ENCODE measurements around the gene ILRUN. TPM values are rescaled to one million over a fixed set of nuclear protein-coding genes. Genes with fewer than 3 reads are reported as not detected.
"Not testable (repeated sequence)": the region's sequence is repeated elsewhere in the genome, so short reads cannot be mapped to it uniquely, and the experiment has no call there.

ILRUN gene
- total and polyA plus RNA-seq, 2 donors (not counting 1 experiment from before 2014, with no cell fraction given), result 30.1 to 71.3 TPM

DNA sequence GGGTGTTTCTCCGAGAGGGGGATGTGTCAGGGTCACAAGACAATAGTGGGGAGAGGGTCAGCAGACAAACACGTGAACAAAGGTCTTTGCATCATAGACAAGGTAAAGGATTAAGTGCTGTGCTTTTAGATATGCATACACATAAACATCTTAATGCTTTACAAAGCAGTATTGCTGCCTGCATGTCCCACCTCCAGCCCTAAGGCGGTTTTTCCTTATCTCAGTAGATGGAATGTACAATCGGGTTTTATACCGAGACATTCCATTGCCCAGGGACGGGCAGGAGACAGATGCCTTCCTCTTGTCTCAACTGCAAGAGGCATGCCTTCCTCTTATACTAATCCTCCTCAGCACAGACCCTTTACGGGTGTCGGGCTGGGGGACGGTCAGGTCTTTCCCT, 23.1 kb upstream of the ILRUN start:
- H3K9me3 Mint-ChIP-seq (ENCODE audit: insufficient read depth); H3K4me1 Mint-ChIP-seq; H3K27ac ChIP-seq (ENCODE audit: low read length in 2 of 2); H3K4me3 Mint-ChIP-seq; H3K36me3 ChIP-seq (replicated peaks in 1 of 2; ENCODE audit: control extremely low read depth in 1 of 2, control insufficient read depth in 1 of 2, extremely low read depth in 1 of 2, insufficient read depth in 2 of 2, low read length in 1 of 2); H3K27me3 ChIP-seq (replicated peaks in 1 of 4; ENCODE audit: control extremely low read depth in 1 of 4, control insufficient read depth in 3 of 4, insufficient read depth in 4 of 4, low read length in 3 of 4); H3K27ac Mint-ChIP-seq; H3K9me3 ChIP-seq (ENCODE audit: control extremely low read depth in 1 of 3, control insufficient read depth in 2 of 3, insufficient read depth in 1 of 3, low read length in 2 of 3); intact Hi-C loops (cut with micrococcal nuclease); H3K4me2 ChIP-seq (replicated peaks; ENCODE audit: low read depth, low read length, poor library complexity, severe bottlenecking); ATAC-seq (ENCODE audit: low read depth); H3K9ac ChIP-seq (ENCODE audit: low read length); H3K4me3 ChIP-seq (ENCODE audit: control extremely low read depth in 1 of 5, extremely low read depth in 1 of 5, insufficient read depth in 1 of 5, low read depth in 2 of 5, low read length in 4 of 5); H2AFZ ChIP-seq (ENCODE audit: insufficient read depth, low read depth, low read length, poor library complexity, severe bottlenecking); DNase-seq; H3K27me3 Mint-ChIP-seq; CTCF ChIA-PET; H4K20me1 ChIP-seq (ENCODE audit: control insufficient read depth, insufficient read depth, low read length, poor library complexity, severe bottlenecking); H3K79me2 ChIP-seq (ENCODE audit: control insufficient read depth, insufficient read depth, low read length); H3K4me1 ChIP-seq (ENCODE audit: control insufficient read depth in 2 of 2, insufficient read depth in 2 of 2, low read length in 2 of 2); POLR2A ChIA-PET: not testable (repeated sequence)
- no CpG with 5 or more reads among the region's 9 CpGs for WGBS (ENCODE audit: insufficient coverage)

- Histone ChIP-seq H3K79me2 (ENCODE audit: control insufficient read depth, insufficient read depth, low read length) (no peaks in the 10 kb centered on the region), H3K36me3 (replicated peaks in 1 of 2; ENCODE audit: control extremely low read depth in 1 of 2, control insufficient read depth in 1 of 2, extremely low read depth in 1 of 2, insufficient read depth in 2 of 2, low read length in 1 of 2) (no peaks in the 10 kb centered on the region), H3K9ac (ENCODE audit: low read length) (no peak overlapping the region), H3K4me1 (ENCODE audit: control insufficient read depth in 2 of 2, insufficient read depth in 2 of 2, low read length in 2 of 2) (no peaks in the 10 kb centered on the region), H2AFZ (ENCODE audit: insufficient read depth, low read depth, low read length, poor library complexity, severe bottlenecking) (no peak overlapping the region), H3K27me3 (replicated peaks in 1 of 4; ENCODE audit: control extremely low read depth in 1 of 4, control insufficient read depth in 3 of 4, insufficient read depth in 4 of 4, low read length in 3 of 4) (no peaks in the 10 kb centered on the region), H3K9me3 (ENCODE audit: control extremely low read depth in 1 of 3, control insufficient read depth in 2 of 3, insufficient read depth in 1 of 3, low read length in 2 of 3) (no peaks in the 10 kb centered on the region), H3K4me2 (replicated peaks; ENCODE audit: low read depth, low read length, poor library complexity, severe bottlenecking) (no peak overlapping the region), H4K20me1 (ENCODE audit: control insufficient read depth, insufficient read depth, low read length, poor library complexity, severe bottlenecking) (no peaks in the 10 kb centered on the region), H3K27ac (ENCODE audit: low read length in 2 of 2) (no peak overlapping the region), H3K4me3 (ENCODE audit: control extremely low read depth in 1 of 5, extremely low read depth in 1 of 5, insufficient read depth in 1 of 5, low read depth in 2 of 5, low read length in 4 of 5) (no peak overlapping the region)
- Mint-ChIP-seq H3K4me3 (no peak overlapping the region), H3K9me3 (ENCODE audit: insufficient read depth) (no peaks in the 10 kb centered on the region), H3K4me1 (no peaks in the 10 kb centered on the region), H3K27ac (no peak overlapping the region), H3K27me3 (no peaks in the 10 kb centered on the region)
- no peak for ATAC-seq (ENCODE audit: low read depth)
- intact Hi-C loops (cut with micrococcal nuclease), result no loop called here
- POLR2A ChIA-PET, result no interaction called here
- no peak for DNase-seq
- no CpG with 5 or more reads among the region's 4 CpGs for WGBS (ENCODE audit: insufficient coverage)
- CTCF ChIA-PET, result no interaction called here
- TF ChIP-seq CTCF (IDR thresholded peaks at IDR 0.05) (no peak), EZH2 (IDR thresholded peaks at IDR 0.05; ENCODE audit: borderline replicate concordance, insufficient read depth, low read depth, low read length, poor library complexity, severe bottlenecking) (no peak)
These were observed 22.4 kb upstream of the ILRUN start for GRCh38 chr6:34718976-34719375.
